ENCODE results near the gene INHBE. TPM values are rescaled to one million over a fixed set of nuclear protein-coding genes. Genes with fewer than 3 reads are reported as not detected.

INHBE gene
- total RNA-seq, 1 donor from 2014 or later = 18.0 TPM

DNA sequence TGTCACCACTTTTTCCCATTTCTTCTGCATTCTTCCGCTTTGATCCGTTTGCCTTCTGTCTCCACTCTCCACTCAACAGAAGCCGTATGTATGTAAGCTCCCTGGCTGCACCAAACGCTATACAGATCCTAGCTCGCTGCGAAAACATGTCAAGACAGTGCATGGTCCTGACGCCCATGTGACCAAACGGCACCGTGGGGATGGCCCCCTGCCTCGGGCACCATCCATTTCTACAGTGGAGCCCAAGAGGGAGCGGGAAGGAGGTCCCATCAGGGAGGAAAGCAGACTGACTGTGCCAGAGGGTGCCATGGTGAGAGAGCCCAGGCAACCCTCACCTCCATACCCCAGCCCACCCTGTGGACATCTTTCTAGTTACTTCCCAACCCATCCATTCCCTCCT, 12.8 kb downstream of the INHBE start:
- Mint-ChIP-seq H3K27ac (ENCODE audit: unreplicated experiment) (no peak overlapping the region), H3K27me3 (ENCODE audit: unreplicated experiment) (peaks cover 14% of the 10 kb centered on the region), H3K9me3 (ENCODE audit: unreplicated experiment) (peaks cover 4% of the 10 kb centered on the region), H3K4me1 (ENCODE audit: low read depth, unreplicated experiment) (peaks cover under 1% of the 10 kb centered on the region), H3K4me3 (ENCODE audit: unreplicated experiment) (peak overlapping the region; percentile 0), H3K36me3 (ENCODE audit: unreplicated experiment) (peaks cover 9% of the 10 kb centered on the region)
- DNase-seq = no peak
- TF ChIP-seq, protein P1, sequence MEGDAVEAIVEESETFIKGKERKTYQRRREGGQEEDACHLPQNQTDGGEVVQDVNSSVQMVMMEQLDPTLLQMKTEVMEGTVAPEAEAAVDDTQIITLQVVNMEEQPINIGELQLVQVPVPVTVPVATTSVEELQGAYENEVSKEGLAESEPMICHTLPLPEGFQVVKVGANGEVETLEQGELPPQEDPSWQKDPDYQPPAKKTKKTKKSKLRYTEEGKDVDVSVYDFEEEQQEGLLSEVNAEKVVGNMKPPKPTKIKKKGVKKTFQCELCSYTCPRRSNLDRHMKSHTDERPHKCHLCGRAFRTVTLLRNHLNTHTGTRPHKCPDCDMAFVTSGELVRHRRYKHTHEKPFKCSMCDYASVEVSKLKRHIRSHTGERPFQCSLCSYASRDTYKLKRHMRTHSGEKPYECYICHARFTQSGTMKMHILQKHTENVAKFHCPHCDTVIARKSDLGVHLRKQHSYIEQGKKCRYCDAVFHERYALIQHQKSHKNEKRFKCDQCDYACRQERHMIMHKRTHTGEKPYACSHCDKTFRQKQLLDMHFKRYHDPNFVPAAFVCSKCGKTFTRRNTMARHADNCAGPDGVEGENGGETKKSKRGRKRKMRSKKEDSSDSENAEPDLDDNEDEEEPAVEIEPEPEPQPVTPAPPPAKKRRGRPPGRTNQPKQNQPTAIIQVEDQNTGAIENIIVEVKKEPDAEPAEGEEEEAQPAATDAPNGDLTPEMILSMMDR (IDR thresholded peaks at IDR 0.05; ENCODE audit: partially characterized antibody, unreplicated experiment) = no peak

DNA sequence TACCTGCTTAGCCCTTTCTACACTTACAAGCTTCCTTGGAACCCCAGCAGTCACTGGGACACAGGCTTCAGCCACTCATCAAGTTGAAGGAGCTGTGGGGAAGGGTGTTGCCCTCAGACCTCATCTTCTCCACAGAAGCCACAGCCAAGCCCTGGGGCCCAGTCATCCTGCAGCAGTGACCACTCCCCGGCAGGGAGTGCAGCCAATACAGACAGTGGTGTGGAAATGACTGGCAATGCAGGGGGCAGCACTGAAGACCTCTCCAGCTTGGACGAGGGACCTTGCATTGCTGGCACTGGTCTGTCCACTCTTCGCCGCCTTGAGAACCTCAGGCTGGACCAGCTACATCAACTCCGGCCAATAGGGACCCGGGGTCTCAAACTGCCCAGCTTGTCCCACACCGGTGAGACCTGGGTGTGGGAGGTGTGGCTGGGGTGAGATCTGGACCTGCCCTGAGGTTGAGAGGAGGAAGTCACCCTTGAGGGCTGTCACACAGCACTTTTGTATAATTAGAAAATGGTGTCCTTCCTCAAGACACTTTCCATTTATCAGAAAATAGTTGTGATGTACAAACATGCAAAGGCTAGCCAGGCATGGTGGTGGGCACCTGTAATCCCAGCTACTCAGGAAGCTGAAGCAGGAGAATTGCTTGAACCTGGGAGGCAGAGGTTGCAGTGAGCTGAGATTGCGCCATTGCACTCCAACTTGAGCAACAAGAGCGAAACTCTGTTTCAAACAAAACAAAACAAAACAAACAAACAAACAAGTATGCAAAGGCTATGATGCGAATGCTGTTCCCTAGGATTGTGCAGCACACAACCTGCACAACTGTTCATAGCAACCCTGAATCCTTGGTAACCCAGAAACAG, 14.4 kb downstream of the INHBE start:
- peaks cover 12% of the 10 kb centered on the region for H3K27me3 Mint-ChIP-seq (ENCODE audit: unreplicated experiment)
- no peak overlapping the region for H3K4me3 Mint-ChIP-seq (ENCODE audit: unreplicated experiment)
- peaks cover 22% of the 10 kb centered on the region for H3K36me3 Mint-ChIP-seq (ENCODE audit: unreplicated experiment)
- no peak for DNase-seq
- H3K27ac Mint-ChIP-seq (ENCODE audit: unreplicated experiment) = no peak overlapping the region
- H3K9me3 Mint-ChIP-seq (ENCODE audit: unreplicated experiment) = peaks cover 8% of the 10 kb centered on the region
- no peaks in the 10 kb centered on the region for H3K4me1 Mint-ChIP-seq (ENCODE audit: low read depth, unreplicated experiment)
- TF ChIP-seq, protein P1 (IDR thresholded peaks at IDR 0.05; ENCODE audit: partially characterized antibody, unreplicated experiment) = no peak

DNA sequence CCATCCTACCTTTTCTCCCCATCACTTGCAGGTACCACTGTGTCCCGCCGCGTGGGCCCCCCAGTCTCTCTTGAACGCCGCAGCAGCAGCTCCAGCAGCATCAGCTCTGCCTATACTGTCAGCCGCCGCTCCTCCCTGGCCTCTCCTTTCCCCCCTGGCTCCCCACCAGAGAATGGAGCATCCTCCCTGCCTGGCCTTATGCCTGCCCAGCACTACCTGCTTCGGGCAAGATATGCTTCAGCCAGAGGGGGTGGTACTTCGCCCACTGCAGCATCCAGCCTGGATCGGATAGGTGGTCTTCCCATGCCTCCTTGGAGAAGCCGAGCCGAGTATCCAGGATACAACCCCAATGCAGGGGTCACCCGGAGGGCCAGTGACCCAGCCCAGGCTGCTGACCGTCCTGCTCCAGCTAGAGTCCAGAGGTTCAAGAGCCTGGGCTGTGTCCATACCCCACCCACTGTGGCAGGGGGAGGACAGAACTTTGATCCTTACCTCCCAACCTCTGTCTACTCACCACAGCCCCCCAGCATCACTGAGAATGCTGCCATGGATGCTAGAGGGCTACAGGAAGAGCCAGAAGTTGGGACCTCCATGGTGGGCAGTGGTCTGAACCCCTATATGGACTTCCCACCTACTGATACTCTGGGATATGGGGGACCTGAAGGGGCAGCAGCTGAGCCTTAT, 15.3 kb downstream of the INHBE start:
- Mint-ChIP-seq H3K36me3 (ENCODE audit: unreplicated experiment) (peaks cover 26% of the 10 kb centered on the region), H3K4me3 (ENCODE audit: unreplicated experiment) (no peak overlapping the region), H3K27me3 (ENCODE audit: unreplicated experiment) (peaks cover 10% of the 10 kb centered on the region), H3K9me3 (ENCODE audit: unreplicated experiment) (peaks cover 8% of the 10 kb centered on the region), H3K4me1 (ENCODE audit: low read depth, unreplicated experiment) (no peaks in the 10 kb centered on the region), H3K27ac (ENCODE audit: unreplicated experiment) (no peak overlapping the region)
- no peak for DNase-seq
- TF ChIP-seq, protein P1 (IDR thresholded peaks at IDR 0.05; ENCODE audit: partially characterized antibody, unreplicated experiment) = no peak

DNA sequence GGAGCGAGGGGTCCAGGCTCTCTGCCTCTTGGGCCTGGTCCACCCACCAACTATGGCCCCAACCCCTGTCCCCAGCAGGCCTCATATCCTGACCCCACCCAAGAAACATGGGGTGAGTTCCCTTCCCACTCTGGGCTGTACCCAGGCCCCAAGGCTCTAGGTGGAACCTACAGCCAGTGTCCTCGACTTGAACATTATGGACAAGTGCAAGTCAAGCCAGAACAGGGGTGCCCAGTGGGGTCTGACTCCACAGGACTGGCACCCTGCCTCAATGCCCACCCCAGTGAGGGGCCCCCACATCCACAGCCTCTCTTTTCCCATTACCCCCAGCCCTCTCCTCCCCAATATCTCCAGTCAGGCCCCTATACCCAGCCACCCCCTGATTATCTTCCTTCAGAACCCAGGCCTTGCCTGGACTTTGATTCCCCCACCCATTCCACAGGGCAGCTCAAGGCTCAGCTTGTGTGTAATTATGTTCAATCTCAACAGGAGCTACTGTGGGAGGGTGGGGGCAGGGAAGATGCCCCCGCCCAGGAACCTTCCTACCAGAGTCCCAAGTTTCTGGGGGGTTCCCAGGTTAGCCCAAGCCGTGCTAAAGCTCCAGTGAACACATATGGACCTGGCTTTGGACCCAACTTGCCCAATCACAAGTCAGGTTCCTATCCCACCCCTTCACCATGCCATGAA, 16.0 kb downstream of the INHBE start:
- Mint-ChIP-seq H3K9me3 (ENCODE audit: unreplicated experiment) (peaks cover 8% of the 10 kb centered on the region), H3K27ac (ENCODE audit: unreplicated experiment) (no peak overlapping the region), H3K36me3 (ENCODE audit: unreplicated experiment) (peaks cover 26% of the 10 kb centered on the region), H3K4me1 (ENCODE audit: low read depth, unreplicated experiment) (no peaks in the 10 kb centered on the region), H3K27me3 (ENCODE audit: unreplicated experiment) (peaks cover 9% of the 10 kb centered on the region), H3K4me3 (ENCODE audit: unreplicated experiment) (no peak overlapping the region)
- TF ChIP-seq, protein P1 (IDR thresholded peaks at IDR 0.05; ENCODE audit: partially characterized antibody, unreplicated experiment) = no peak
- no peak for DNase-seq
